ENCODE measurements around the gene HPCAL1.

The HPCAL1 gene

GRCh38 chr2:10419553-10420257 lies 117.0 kb downstream of the HPCAL1 start:
- DNase-seq (ENCODE audit: low read depth in 1 of 2, low spot score in 1 of 2), result no peak

GRCh38 chr2:10422251-10422650 lies 119.5 kb downstream of the HPCAL1 start:
- DNase-seq (ENCODE audit: low read depth in 1 of 2, low spot score in 1 of 2), result no peak

- no peak for DNase-seq (ENCODE audit: low read depth in 1 of 2, low spot score in 1 of 2)
These were observed 120.2 kb downstream of the HPCAL1 start for GRCh38 chr2:10422732-10423399.

- no peak for DNase-seq (ENCODE audit: low read depth in 1 of 2, low spot score in 1 of 2)
These were observed 120.7 kb downstream of the HPCAL1 start for GRCh38 chr2:10423400-10423774.

GRCh38 chr2:10424051-10424450 lies 121.3 kb downstream of the HPCAL1 start:
- no peak for DNase-seq (ENCODE audit: low read depth in 1 of 2, low spot score in 1 of 2)

- no peak for DNase-seq (ENCODE audit: low read depth in 1 of 2, low spot score in 1 of 2)
These were observed 122.3 kb downstream of the HPCAL1 start for GRCh38 chr2:10424916-10425505.

- DNase-seq (ENCODE audit: low read depth in 1 of 2, low spot score in 1 of 2), result no peak
These were observed 123.0 kb downstream of the HPCAL1 start for GRCh38 chr2:10425699-10426098.

- DNase-seq (ENCODE audit: low read depth in 1 of 2, low spot score in 1 of 2), result no peak
These were observed 124.3 kb downstream of the HPCAL1 start for GRCh38 chr2:10426726-10427617.

GRCh38 chr2:10427618-10427949 lies 124.9 kb downstream of the HPCAL1 start:
- no peak for DNase-seq (ENCODE audit: low read depth in 1 of 2, low spot score in 1 of 2)

- DNase-seq (ENCODE audit: low read depth in 1 of 2, low spot score in 1 of 2), result no peak
These were observed 125.7 kb downstream of the HPCAL1 start for GRCh38 chr2:10428355-10428754.

- DNase-seq (ENCODE audit: low read depth in 1 of 2, low spot score in 1 of 2), result no peak
These were observed 126.2 kb downstream of the HPCAL1 start for GRCh38 chr2:10428924-10429323.

GRCh38 chr2:10430886-10431622 lies 128.3 kb downstream of the HPCAL1 start:
- no peak for DNase-seq (ENCODE audit: low read depth in 1 of 2, low spot score in 1 of 2)

- no peak for DNase-seq (ENCODE audit: low read depth in 1 of 2, low spot score in 1 of 2)
These were observed 129.1 kb downstream of the HPCAL1 start for GRCh38 chr2:10431797-10432196.

- no peak for DNase-seq (ENCODE audit: low read depth in 1 of 2, low spot score in 1 of 2)
These were observed 129.8 kb downstream of the HPCAL1 start for GRCh38 chr2:10432311-10433181.

GRCh38 chr2:10433264-10433946 lies 130.7 kb downstream of the HPCAL1 start:
- DNase-seq (ENCODE audit: low read depth in 1 of 2, low spot score in 1 of 2), result no peak

- DNase-seq (ENCODE audit: low read depth in 1 of 2, low spot score in 1 of 2), result no peak
These were observed 131.5 kb downstream of the HPCAL1 start for GRCh38 chr2:10433947-10434885.

GRCh38 chr2:10434886-10435819 lies 132.4 kb downstream of the HPCAL1 start:
- DNase-seq (ENCODE audit: low read depth in 1 of 2, low spot score in 1 of 2), result peak; percentile 48 to 53
